HepG2 (cell line): Measurements from ENCODE around the gene GPC2. TPM values are rescaled to one million over a fixed set of nuclear protein-coding genes. Genes with fewer than 3 reads are reported as not detected.
A peak's percentile ranks its signal among the peaks of the same experiment; 100 is the strongest.

Source experiments
- ARNT2 ChIP-seq: sonication (generic); formaldehyde crosslinking; IDR thresholded peaks from 2 replicates; pipeline ENCODE4 v1.8.0; 2022; ENCODE audit warnings: mild to moderate bottlenecking, low read depth, missing genetic modification reagents, moderate library complexity
- EP300 ChIP-seq, 3 experiments: sonication (generic) in 1 of 3; formaldehyde crosslinking in 1 of 3; IDR thresholded peaks; 2 replicates each; pipeline versions ENCODE4 v1.5.1 to v1.6.1; 2011 to 2020; ENCODE audit warnings: low read depth in 2 of 3, low read length in 2 of 3, borderline replicate concordance in 1 of 3, improper control_type of control experiment in 1 of 3, mild to moderate bottlenecking in 1 of 3, missing genetic modification reagents in 1 of 3, moderate library complexity in 1 of 3
- ETV5 ChIP-seq: IDR thresholded peaks from 2 replicates; pipeline ENCODE4 v1.6.1; 2018; ENCODE audit warnings: missing biosample characterization, missing genetic modification reagents, inconsistent platforms, borderline replicate concordance
- RARG ChIP-seq: sonication (generic); formaldehyde crosslinking; IDR thresholded peaks from 2 replicates; pipeline ENCODE4 v1.4.0; 2020; ENCODE audit warnings: low read depth, mild to moderate bottlenecking, missing genetic modification reagents
- RBAK ChIP-seq: sonication (generic); formaldehyde crosslinking; IDR thresholded peaks from 2 replicates; pipeline ENCODE4 v1.5.1; 2020; ENCODE audit warnings: mild to moderate bottlenecking, missing genetic modification reagents
- STAT5B ChIP-seq: sonication (generic); formaldehyde crosslinking; IDR thresholded peaks from 2 replicates; pipeline ENCODE4 v1.4.0; 2020; ENCODE audit warnings: missing genetic modification reagents
- ZNF20 ChIP-seq: sonication (generic); formaldehyde crosslinking; IDR thresholded peaks from 2 replicates; pipeline ENCODE4 v1.4.0; 2020; ENCODE audit warnings: mild to moderate bottlenecking, moderate library complexity, missing genetic modification reagents
- ZNF276 ChIP-seq: sonication (generic); formaldehyde crosslinking; IDR thresholded peaks from 2 replicates; pipeline ENCODE4 v1.4.0; 2020; ENCODE audit warnings: mild to moderate bottlenecking, low read depth, missing genetic modification reagents
- ZNF510 ChIP-seq: sonication (generic); formaldehyde crosslinking; IDR thresholded peaks from 2 replicates; pipeline ENCODE4 v1.4.0; 2020; ENCODE audit warnings: low read depth, mild to moderate bottlenecking, missing genetic modification reagents
- ZNF550 ChIP-seq: sonication (generic); formaldehyde crosslinking; IDR thresholded peaks from 2 replicates; pipeline ENCODE4 v1.4.0; 2020; ENCODE audit warnings: mild to moderate bottlenecking, missing genetic modification reagents, borderline replicate concordance
- ZNF580 ChIP-seq: IDR thresholded peaks from 2 replicates; pipeline ENCODE4 v1.6.1; 2016; ENCODE audit warnings: low read depth, borderline replicate concordance
- ZNF792 ChIP-seq: IDR thresholded peaks from 2 replicates; pipeline ENCODE4 v1.6.1; 2016
- polyA plus RNA-seq, 8 experiments: library from polyadenylated mRNA; depleted of rRNA in 3 of 8; stranded (reverse) in 7 of 8; unstranded in 1 of 8; fragments of >200 nt; fragmentation: Illumina TruSeq in 4 of 8; extraction: Trizol in 4 of 8; gene quantifications; 2 replicates each; pipeline versions ENCODE4 v1.2.1 to v1.2.3, GENCODE V29; 2011 to 2016; ENCODE audit warnings: low read depth in 4 of 8, missing spikeins in 1 of 8, mixed read lengths in 1 of 8; ENCODE audit not compliant: insufficient read depth in 1 of 8
- total RNA-seq, 5 experiments: library from RNA; depleted of rRNA; stranded (reverse); fragments of >200 nt; fragmentation: Illumina TruSeq; extraction: Trizol; gene quantifications; 2 replicates each; pipeline ENCODE4 v1.2.3, GENCODE V29; 2016; ENCODE audit warnings: low read depth in 1 of 5
- TF ChIP-seq, protein P1 (sequence below): sonication (generic); formaldehyde crosslinking; IDR thresholded peaks from 2 replicates; pipeline ENCODE4 v1.5.0; 2020; ENCODE audit warnings: missing genetic modification reagents
- TF ChIP-seq, protein P2 (sequence below): sonication (generic); formaldehyde crosslinking; IDR thresholded peaks from 2 replicates; pipeline ENCODE4 v1.8.1; 2023; ENCODE audit warnings: mild to moderate bottlenecking, inconsistent platforms, moderate library complexity, missing genetic modification reagents, borderline replicate concordance
- TF ChIP-seq, protein P3 (sequence below): sonication (generic); formaldehyde crosslinking; IDR thresholded peaks from 2 replicates; pipeline ENCODE4 v1.4.0; 2020; ENCODE audit warnings: missing genetic modification reagents, mild to moderate bottlenecking, borderline replicate concordance
- TF ChIP-seq, protein P4 (sequence below): sonication (generic); formaldehyde crosslinking; IDR thresholded peaks from 2 replicates; pipeline ENCODE4 v1.4.0; 2020; ENCODE audit warnings: missing genetic modification reagents

Gene GPC2
- total and polyA plus RNA-seq, 2 of the 13 experiments (the other 11 are each of a cell fraction or from before 2014, with no cell fraction given) = 0.64 to 0.78 TPM

DNA sequence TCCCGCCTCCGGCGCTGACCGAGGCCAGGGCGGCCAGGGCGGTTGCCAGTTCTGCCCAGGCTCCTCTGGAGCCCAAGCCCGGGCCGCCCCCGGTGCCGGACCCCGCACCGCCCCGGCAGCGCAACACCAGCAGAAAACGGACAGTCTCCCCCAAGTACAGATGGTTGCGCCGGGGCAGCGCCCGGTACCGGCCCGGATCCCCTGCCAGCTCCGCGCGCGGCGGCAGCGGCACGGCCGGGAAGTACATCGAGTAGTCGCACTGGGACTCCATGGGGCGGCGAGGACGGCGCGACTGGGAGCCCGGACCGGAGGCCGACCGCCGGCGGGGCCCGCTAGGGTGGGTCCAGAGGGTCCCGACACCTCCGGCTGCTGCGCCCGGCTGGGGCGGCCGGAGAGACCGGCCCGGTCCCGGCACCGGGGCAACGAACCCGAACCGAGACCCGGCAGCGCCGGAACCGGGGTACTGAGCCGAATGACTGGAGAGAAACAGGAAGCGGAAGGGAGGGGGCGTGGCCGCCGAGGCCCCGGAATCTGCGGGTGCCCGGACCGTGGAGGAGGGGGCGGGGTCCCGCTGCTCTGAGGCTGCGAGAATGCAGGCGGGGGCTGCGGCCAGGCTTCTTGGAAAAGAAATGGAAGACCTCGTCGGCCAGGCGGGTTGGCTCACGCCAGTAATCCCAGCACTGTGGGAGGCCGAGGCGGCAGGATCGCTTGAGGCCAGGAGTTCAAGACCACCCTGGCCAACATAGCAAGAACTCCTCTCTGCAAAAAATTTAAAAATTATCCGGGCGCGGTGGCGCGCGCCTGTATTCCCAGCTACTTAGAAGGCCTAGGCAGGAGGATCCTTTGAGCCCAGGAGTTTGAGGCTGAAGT is 18.7 kb downstream of the GPC2 start, which contains the start of gene TRAPPC14 (continued):
- TF ChIP-seq STAT5B (CRISPR knock-in tag) (no peak), ZNF580 (no peak), RARG (CRISPR knock-in tag) (peak; percentile 85; the same call in 1 of the 2 replicates), ZNF510 (CRISPR knock-in tag) (no peak), ARNT2 (CRISPR knock-in tag) (0 out of 2 replicates have a peak, but pooled peaks have one; percentile 44), EP300 (IDR thresholded peaks at IDR 0.05; ENCODE audit: low read depth in 2 of 2, low read length in 2 of 2) (0 out of 4 replicates have a peak, but pooled peaks of 1 of the 2 experiments have one; percentile 16), EP300 (CRISPR knock-in tag; IDR thresholded peaks at IDR 0.05; ENCODE audit: borderline replicate concordance) (no peak), RBAK (CRISPR knock-in tag) (no peak), ZNF792 (CRISPR knock-in tag) (0 out of 2 replicates have a peak, but pooled peaks have one; percentile 28), ZNF20 (CRISPR knock-in tag) (no peak), ETV5 (CRISPR knock-in tag) (peak; percentile 69; the same call in 1 of the 2 replicates), ZNF276 (CRISPR knock-in tag) (0 out of 2 replicates have a peak, but pooled peaks have one; percentile 74), ZNF550 (CRISPR knock-in tag) (no peak)
- TF ChIP-seq, protein P1, sequence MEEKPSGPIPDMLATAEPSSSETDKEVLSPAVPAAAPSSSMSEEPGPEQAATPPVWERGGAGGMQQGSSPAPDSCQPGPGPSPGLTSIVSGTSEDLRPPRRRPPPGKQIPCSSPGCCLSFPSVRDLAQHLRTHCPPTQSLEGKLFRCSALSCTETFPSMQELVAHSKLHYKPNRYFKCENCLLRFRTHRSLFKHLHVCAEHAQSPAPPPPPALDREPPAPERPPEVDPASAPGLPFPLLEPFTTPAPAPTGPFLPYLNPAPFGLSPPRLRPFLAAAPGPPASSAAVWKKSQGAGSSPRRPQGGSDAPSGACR (CRISPR knock-in tag) = no peak
- TF ChIP-seq, protein P2, sequence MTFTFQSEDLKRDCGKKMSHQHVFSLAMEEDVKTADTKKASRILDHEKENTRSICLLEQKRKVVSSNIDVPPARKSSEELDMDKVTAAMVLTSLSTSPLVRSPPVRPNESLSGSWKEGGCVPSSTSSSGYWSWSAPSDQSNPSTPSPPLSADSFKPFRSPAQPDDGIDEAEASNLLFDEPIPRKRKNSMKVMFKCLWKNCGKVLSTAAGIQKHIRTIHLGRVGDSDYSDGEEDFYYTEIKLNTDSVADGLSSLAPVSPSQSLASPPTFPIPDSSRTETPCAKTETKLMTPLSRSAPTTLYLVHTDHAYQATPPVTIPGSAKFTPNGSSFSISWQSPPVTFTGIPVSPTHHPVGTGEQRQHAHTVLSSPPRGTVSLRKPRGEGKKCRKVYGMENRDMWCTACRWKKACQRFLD (CRISPR knock-in tag) = 0 out of 2 replicates have a peak, but pooled peaks have one; percentile 77
- TF ChIP-seq, protein P3, sequence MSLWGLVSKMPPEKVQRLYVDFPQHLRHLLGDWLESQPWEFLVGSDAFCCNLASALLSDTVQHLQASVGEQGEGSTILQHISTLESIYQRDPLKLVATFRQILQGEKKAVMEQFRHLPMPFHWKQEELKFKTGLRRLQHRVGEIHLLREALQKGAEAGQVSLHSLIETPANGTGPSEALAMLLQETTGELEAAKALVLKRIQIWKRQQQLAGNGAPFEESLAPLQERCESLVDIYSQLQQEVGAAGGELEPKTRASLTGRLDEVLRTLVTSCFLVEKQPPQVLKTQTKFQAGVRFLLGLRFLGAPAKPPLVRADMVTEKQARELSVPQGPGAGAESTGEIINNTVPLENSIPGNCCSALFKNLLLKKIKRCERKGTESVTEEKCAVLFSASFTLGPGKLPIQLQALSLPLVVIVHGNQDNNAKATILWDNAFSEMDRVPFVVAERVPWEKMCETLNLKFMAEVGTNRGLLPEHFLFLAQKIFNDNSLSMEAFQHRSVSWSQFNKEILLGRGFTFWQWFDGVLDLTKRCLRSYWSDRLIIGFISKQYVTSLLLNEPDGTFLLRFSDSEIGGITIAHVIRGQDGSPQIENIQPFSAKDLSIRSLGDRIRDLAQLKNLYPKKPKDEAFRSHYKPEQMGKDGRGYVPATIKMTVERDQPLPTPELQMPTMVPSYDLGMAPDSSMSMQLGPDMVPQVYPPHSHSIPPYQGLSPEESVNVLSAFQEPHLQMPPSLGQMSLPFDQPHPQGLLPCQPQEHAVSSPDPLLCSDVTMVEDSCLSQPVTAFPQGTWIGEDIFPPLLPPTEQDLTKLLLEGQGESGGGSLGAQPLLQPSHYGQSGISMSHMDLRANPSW (CRISPR knock-in tag) = no peak; the same call in 1 of the 2 replicates
- TF ChIP-seq, protein P4, sequence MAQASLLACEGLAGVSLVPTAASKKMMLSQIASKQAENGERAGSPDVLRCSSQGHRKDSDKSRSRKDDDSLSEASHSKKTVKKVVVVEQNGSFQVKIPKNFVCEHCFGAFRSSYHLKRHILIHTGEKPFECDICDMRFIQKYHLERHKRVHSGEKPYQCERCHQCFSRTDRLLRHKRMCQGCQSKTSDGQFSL (CRISPR knock-in tag) = no peak
